Memory B cell (primary cell): ENCODE data around the gene COA1.
"Not testable (repeated sequence)": the region's sequence is repeated elsewhere in the genome, so short reads cannot be mapped to it uniquely, and the experiment has no call there.

Source experiments
- ATAC-seq: fragments of 150-1000 bp; cut with Tn5 transposase; 2 replicates; pipeline ENCODE4 v1.10.0; 2021; ENCODE audit warnings: low read depth, mild to moderate bottlenecking, moderate library complexity
- DNase-seq, 2 donors: peaks; one replicate each; pipeline ENCODE4 v3.0.0; 2022; ENCODE audit warnings: low spot score in 2 of 2
- H3K27ac Mint-ChIP-seq: one replicate; pipeline ENCODE4 v1.8.0; 2022; ENCODE audit warnings: mild to moderate bottlenecking, moderate library complexity, mixed read lengths
- H3K27me3 Mint-ChIP-seq: one replicate; pipeline ENCODE4 v1.8.0; 2022; ENCODE audit warnings: mixed read lengths
- H3K36me3 Mint-ChIP-seq: one replicate; pipeline ENCODE4 v1.8.0; 2022; ENCODE audit warnings: mild to moderate bottlenecking, mixed read lengths
- H3K4me1 Mint-ChIP-seq: one replicate; pipeline ENCODE4 v1.8.0; 2022; ENCODE audit warnings: mixed read lengths
- H3K4me3 Mint-ChIP-seq: one replicate; pipeline ENCODE4 v1.8.0; 2022; ENCODE audit warnings: mild to moderate bottlenecking, moderate library complexity, mixed read lengths
- H3K9me3 Mint-ChIP-seq: one replicate; pipeline ENCODE4 v1.8.0; 2022; ENCODE audit warnings: mixed read lengths

COA1 gene

DNA sequence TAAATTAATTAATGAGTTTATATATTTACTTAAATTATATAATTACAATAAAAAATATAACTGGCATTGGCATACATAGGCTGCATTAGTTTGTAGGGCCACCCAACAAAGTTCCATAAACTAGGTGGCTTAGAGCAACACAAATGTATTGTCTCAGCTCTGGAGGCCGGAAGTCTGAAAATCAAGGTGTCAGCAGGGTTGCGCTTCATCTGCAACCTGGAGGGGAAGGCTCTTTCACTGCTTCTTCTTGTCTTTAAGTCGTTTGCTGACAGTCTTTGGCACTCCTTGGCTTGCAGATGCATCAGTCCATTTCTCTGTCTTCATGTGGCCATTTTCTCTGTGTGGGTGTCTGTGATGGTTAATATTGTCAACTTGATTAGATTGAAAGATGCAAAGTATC is 23.1 kb upstream of the COA1 start:
- ATAC-seq, result no peak
- no peaks in the 10 kb centered on the region for H3K36me3 Mint-ChIP-seq
- no peaks in the 10 kb centered on the region for H3K4me1 Mint-ChIP-seq
- H3K27ac Mint-ChIP-seq, result no peak overlapping the region
- DNase-seq, result no peak
- no peak overlapping the region for H3K4me3 Mint-ChIP-seq
- no peaks in the 10 kb centered on the region for H3K9me3 Mint-ChIP-seq
- H3K27me3 Mint-ChIP-seq, result peaks cover 2% of the 10 kb centered on the region

DNA sequence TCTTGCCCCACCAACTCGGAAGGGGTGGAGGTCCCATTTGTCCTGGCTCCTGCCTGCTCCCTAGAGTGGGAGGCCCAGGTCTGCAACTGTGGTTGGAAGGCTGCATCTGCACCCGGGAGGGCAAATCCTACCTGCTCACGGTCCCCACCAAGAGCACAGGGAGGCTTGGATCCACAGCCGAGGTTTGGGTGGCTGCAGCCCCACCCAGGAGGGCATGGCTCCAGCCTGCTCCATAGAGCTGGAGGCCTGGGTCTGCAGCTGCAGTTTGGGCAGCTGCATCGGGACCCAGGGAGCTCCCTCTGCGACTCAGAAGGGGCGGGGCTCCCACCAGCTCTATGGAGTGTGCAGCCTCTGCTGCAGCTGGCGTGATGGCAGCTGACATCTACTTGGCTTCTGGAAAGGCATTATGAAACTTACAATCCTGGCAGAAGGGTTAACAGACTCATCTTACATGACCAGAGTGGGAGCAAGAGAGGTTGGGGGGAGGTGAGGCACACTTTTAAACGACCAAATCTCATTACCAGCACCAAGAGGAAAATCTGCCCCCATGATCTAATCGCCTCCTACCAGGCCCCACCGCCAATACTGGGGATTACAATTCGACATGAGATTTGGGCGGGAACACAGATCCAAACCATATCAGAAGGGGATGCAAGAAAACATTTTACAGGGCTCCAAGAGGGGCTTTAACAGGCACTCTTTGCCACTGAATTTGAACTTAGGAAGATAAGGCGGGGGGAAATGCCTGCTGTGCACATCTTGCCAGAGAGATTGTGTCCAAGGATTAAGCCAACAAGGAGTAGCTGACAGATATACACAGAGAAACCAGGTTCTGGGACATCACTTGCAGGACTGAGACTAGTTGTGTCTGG is 20.9 kb upstream of the COA1 start:
- Mint-ChIP-seq H3K9me3 (no peaks in the 10 kb centered on the region), H3K36me3 (no peaks in the 10 kb centered on the region), H3K4me1 (no peaks in the 10 kb centered on the region), H3K27me3 (peaks cover 7% of the 10 kb centered on the region), H3K4me3 (no peak overlapping the region), H3K27ac (no peak overlapping the region)
- DNase-seq (no peak), ATAC-seq (no peak)

DNA sequence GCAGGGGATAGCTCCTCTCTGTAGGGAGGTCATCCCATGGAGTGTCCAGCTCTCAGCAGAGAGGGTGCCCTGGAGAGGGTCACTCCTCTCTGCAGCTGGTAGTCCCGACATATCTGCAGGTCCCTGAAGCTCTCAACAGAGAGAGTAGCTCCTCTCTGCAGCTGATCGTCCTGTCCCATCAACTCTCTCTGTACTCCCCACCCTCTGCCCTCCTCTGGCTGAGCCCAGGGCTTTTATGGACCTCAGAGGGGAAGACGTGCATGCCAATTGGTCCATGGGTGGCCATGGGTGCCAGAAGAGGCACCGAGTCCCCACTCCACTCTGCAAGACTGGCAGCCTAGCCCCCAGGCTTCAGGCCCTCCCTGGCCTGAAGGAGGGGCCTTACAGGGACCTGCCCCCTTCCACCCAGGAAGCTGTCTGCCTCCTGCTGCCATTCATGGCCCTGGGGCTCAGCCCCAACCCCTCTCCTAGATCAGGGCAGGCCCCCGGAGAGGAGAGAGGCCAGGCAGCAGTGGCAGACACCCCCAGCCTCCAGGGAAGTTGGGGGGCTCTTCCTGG is 20.1 kb upstream of the COA1 start:
- Mint-ChIP-seq H3K27ac (no peak overlapping the region), H3K4me3 (no peak overlapping the region), H3K4me1 (no peaks in the 10 kb centered on the region), H3K27me3 (peaks cover 7% of the 10 kb centered on the region), H3K36me3 (no peaks in the 10 kb centered on the region), H3K9me3 (no peaks in the 10 kb centered on the region)
- ATAC-seq (no peak), DNase-seq (no peak)

DNA sequence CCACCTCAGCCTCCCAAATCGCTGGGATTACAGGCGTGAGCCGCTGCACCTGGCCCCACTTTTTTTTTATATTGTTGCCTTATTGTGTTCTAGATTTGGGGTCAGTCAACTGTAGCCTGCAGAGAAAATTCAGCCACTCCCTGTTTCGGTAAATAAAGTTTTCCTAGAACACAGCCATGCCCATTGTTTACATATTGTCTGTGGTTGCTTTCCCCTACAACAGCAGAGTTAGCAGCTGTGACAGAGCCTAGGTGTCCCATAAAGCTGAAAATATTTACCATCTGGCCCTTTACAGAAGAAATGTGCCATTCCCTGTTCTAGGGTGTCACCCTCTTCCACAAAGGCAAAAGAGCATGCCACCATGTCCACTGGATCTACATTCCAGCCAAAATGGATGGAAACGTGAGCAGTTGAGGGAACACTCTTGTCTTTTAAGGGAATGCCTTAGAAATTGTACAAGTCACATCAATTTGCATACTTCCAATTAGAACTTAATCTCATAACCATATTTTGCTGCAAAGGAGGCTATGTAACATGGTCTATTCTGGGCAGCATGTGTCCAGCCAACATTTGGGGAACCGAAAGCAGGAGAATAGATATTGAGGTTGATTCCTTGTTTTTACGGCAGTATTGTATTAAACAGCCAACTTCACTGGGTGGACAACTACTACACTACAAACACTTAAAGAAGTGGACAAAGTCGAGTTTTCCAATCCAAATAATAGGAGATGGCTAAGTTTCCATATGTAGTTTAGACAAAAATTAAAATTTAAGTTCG is 18.2 kb upstream of the COA1 start:
- Mint-ChIP-seq H3K4me3 (no peak overlapping the region), H3K36me3 (no peaks in the 10 kb centered on the region), H3K9me3 (no peaks in the 10 kb centered on the region), H3K27me3 (peaks cover 5% of the 10 kb centered on the region), H3K4me1 (no peaks in the 10 kb centered on the region), H3K27ac (no peak overlapping the region)
- ATAC-seq (no peak), DNase-seq (no peak)

DNA sequence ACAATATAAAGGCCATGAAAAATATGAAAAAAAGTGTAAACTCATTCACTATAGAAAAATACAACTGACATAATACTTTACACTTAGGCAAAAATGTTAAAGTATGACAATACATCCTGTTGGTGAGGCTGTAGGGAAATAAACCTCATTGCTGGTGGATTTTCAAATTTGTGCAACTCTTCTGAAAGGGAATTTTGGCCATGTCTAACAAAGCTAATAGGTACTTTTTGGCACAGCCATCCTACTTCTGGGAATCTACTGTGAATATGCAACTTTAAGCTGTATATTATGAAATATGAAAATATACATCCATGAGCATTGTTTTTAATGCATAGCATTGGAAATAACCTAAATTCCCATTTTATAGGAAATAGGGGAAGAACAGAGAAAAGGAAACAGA is 13.4 kb upstream of the COA1 start:
- DNase-seq (no peak), ATAC-seq (no peak)
- Mint-ChIP-seq H3K9me3 (no peaks in the 10 kb centered on the region), H3K27me3 (peaks cover 5% of the 10 kb centered on the region), H3K4me1 (no peaks in the 10 kb centered on the region), H3K36me3 (no peaks in the 10 kb centered on the region), H3K27ac (no peak overlapping the region), H3K4me3 (no peak overlapping the region)

DNA sequence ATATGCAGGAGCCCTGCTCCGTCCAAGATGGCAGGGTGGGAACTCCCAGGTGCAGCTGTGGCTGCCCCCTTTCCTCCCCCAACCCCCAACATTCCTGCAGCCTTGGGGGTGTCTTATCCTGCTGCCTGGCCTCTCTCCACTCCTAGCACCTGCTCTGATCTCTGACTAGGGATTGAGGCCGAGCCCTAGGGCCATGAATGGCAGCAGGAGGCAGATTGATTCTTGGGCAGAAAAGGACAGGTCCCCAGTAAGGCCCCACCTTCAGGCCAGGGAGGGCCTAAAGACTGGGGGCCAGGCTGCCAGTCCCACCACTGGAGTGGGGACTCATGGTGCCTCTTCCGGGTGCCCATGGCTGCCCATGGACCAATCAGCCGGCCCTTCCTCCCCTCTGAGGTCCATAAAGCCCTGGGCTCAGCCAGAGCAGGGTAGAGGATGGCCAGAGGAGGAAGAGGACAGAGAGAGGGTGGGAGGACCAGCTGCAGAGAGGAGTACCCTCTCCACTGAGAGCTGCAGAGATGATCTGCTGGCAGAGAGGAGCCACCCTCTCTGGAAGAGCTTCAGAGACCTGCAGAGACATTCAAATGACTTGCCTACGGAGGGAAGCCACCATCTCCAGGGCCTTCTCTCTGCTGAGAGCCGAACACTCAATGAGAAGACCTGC is 8.3 kb upstream of the COA1 start:
- ATAC-seq (no peak), DNase-seq (no peak)
- Mint-ChIP-seq H3K9me3 (no peaks in the 10 kb centered on the region), H3K27ac (no peak overlapping the region), H3K27me3 (no peaks in the 10 kb centered on the region), H3K4me3 (no peak overlapping the region), H3K36me3 (no peaks in the 10 kb centered on the region), H3K4me1 (peaks cover 5% of the 10 kb centered on the region)

DNA sequence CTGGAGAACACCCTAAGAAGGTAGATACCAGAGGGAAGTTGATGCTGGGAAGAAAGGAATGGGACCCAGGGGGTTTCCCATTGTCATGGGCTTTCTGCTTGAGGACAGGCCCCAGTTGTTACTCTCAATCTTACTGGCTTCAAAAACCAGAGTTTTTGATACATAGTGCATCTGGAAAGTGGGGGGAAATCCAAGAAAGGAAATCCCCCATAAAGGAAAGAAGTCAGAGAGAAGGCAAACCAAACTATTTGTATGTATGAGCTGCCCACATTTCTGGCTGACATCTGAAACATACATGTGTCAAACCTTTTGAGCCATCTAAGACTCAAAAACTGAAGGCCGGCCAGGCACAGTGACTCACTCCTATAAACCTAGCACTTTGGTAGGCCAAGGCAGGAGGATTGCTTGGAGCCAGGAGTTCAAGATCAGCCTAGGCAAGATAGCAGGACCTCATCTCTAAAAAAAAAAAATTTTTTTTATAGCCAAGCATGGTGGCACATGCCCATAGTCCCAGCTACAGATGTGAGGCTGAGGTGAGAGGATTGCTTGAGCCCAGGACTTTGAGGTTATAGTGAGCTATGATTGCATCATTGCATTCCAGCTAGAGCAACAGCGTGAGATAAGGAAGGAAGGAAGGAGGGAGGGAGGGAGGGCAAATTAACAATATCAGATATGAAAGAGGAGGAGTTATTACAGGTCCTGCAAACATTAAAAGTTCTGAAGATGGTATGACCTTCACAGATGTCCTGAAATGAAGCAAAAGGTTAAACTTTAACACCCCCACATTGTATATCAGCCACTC is 6.7 kb upstream of the COA1 start:
- DNase-seq, result no peak
- no peaks in the 10 kb centered on the region for H3K9me3 Mint-ChIP-seq
- no peak overlapping the region for H3K4me3 Mint-ChIP-seq
- peaks cover 5% of the 10 kb centered on the region for H3K4me1 Mint-ChIP-seq
- H3K27ac Mint-ChIP-seq, result peak overlapping the region; percentile 15
- peak; percentile 68 for ATAC-seq
- no peaks in the 10 kb centered on the region for H3K36me3 Mint-ChIP-seq
- H3K27me3 Mint-ChIP-seq, result no peaks in the 10 kb centered on the region

DNA sequence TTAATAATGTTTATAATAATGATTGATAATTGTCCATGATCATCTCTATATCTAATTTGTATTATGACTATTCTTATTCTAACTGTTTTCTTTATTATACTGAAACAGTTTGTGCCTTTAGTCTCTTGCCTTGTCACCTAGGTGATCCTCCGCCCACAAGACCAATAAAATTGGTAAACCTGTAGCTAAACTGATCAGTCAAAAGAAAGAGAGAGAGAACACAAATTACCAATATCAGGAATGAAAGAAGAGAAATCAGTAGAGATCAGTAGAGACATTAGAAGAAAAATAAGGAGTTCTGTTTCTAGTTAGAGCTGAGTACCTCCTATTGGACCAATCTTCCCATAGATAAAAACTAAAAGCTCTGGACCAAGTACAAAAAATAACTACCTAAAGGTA is 6.1 kb upstream of the COA1 start:
- Mint-ChIP-seq H3K4me3 (no peak overlapping the region), H3K9me3 (no peaks in the 10 kb centered on the region), H3K4me1 (peaks cover 5% of the 10 kb centered on the region), H3K36me3 (no peaks in the 10 kb centered on the region), H3K27me3 (no peaks in the 10 kb centered on the region), H3K27ac (peak overlapping the region; percentile 15)
- ATAC-seq (no peak), DNase-seq (no peak)

DNA sequence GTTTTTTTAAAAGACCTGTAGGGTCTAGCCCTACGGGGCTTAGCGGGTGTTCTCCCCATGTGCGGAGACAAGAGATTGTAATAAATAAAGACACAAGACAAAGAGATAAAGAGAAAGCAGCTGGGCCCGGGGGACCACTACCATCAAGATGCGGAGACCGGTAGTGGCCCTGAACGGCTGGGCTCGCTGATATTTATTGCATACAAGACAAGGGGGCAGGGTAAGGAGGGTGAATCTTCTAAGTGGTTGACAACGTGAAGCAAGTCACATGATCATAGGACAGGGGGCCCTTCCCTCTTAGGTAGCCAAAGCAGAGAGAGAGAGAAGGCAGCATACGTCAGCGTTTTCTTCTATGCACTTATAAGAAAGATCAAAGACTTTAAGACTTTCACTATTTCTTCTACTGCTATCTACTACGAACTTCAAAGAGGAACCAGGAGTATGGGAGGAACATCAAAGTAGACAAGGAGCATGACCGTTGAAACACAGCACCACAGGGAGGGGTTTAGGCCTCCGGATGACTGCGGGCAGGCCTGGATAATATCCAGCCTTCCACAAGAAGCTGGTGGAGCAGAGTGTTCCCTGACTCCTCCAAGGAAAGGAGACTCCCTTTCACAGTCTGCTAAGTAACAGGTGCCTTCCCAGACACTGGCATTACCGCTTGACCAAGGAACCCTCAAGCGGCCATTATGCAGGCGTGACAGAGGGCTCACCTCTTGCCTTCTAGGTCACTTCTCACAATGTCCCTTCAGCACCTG is 5.4 kb upstream of the COA1 start:
- H3K36me3 Mint-ChIP-seq, ATAC-seq, H3K4me1 Mint-ChIP-seq, DNase-seq, H3K9me3 Mint-ChIP-seq, H3K27me3 Mint-ChIP-seq: not testable (repeated sequence)
- Mint-ChIP-seq H3K27ac (peak overlapping the region; percentile 41), H3K4me3 (peak overlapping the region; percentile 59)

DNA sequence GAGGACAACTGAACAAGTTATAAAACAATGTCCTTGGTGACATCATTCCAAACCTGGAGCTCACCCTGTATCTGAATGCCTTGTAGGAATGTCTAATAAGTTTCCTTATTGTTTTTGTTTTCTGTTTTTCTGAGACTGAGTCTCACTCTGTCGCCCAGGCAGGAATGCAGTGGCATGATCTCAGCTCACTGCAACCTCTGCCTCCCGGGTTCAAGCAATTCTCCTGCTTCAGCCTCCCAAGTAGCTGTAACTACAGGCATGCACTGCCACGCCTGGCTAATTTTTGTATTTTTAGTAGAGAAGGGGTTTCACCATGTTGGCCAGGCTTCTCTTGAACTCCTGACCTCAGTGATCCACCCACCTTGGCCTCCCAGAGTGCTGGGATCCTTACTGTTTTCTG is 2.2 kb upstream of the COA1 start:
- peaks cover 17% of the 10 kb centered on the region for H3K4me1 Mint-ChIP-seq
- H3K36me3 Mint-ChIP-seq, H3K4me3 Mint-ChIP-seq, H3K9me3 Mint-ChIP-seq, DNase-seq, ATAC-seq, H3K27me3 Mint-ChIP-seq, H3K27ac Mint-ChIP-seq: not testable (repeated sequence)

DNA sequence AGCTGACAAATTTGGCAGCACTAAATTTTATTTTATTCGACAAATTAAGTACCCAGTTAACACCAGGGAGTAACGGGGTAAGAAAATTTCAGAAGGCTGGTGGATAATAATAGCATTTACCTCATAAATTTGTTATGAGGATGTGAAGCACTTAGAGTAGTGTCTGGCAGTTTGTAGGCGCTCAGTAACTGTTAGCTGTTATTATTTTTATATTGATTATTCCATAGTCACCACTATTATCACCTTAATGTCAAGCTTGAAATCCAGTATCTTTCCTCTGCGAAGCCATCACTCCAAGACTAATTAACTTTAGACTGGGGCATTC is 563 bp upstream of the COA1 start:
- Mint-ChIP-seq H3K36me3 (no peaks in the 10 kb centered on the region), H3K9me3 (no peaks in the 10 kb centered on the region), H3K4me1 (peaks cover 20% of the 10 kb centered on the region), H3K4me3 (peak overlapping the region; percentile 95), H3K27ac (peak overlapping the region; percentile 86), H3K27me3 (no peaks in the 10 kb centered on the region)
- ATAC-seq (peak; percentile 22), DNase-seq (no peak)

DNA sequence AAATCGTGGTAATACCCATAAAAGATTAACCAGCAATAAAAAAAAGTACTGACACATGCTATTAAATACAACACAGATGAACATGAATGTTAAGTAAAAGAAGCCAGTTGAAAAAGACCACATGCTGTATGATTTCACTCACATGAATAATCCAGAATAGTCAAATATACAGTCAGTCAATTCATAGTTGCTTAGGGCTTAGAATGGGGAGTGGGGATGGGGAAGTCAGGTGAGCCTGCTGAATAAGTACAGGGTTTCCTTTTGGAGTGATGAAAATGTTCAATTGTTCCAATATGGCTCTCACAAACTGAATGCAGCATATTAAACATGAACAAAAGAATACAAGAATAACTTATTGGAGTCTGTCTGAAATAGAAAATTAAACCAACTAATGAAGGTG is 1.8 kb downstream of the COA1 start:
- peak overlapping the region; percentile 59 for H3K4me3 Mint-ChIP-seq
- H3K27me3 Mint-ChIP-seq, result no peaks in the 10 kb centered on the region
- ATAC-seq, result no peak
- no peaks in the 10 kb centered on the region for H3K9me3 Mint-ChIP-seq
- peaks cover 22% of the 10 kb centered on the region for H3K4me1 Mint-ChIP-seq
- no peak for DNase-seq
- peaks cover 2% of the 10 kb centered on the region for H3K36me3 Mint-ChIP-seq
- H3K27ac Mint-ChIP-seq, result no peak overlapping the region

DNA sequence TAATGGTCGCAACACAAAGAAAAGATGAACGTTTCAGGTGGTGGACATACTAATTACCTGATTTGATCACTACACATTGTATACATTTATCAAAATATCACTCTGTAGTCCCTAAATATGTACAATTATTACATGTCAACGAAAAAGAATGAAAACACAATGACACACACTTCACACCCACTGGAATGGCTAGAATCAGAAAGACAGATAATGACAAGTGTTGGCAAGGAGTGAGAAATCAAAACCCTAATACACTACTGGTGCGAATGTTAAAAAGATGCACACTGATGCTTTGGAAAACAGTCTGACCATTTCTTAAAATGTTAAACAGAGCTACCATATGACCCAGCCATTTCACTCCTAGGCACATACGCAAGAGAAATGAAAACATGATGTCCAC is 2.3 kb downstream of the COA1 start:
- Mint-ChIP-seq H3K4me3 (peak overlapping the region; percentile 59), H3K36me3 (peaks cover 2% of the 10 kb centered on the region), H3K27ac (no peak overlapping the region), H3K9me3 (no peaks in the 10 kb centered on the region), H3K4me1 (peaks cover 22% of the 10 kb centered on the region), H3K27me3 (no peaks in the 10 kb centered on the region)
- ATAC-seq (no peak), DNase-seq (no peak)
